AML-193 (cell line): ENCODE results near the gene TTC23.
"Not testable (repeated sequence)": the region's sequence is repeated elsewhere in the genome, so short reads cannot be mapped to it uniquely, and the experiment has no call there.

Experiments used
- DNase-seq, 2 experiments: peaks; one replicate each; lab custom pipeline; 2025; lab: John Stamatoyannopoulos, UW

The TTC23 gene

GRCh38 chr15:99250001-99250400 lies 620 bp upstream of the TTC23 start:
- DNase-seq, result peak in 1 of 2 experiments; percentile 3

GRCh38 chr15:99248000-99248715 lies 1.2 kb downstream of the TTC23 start:
- peak; percentile 39 to 61 for DNase-seq

DNA sequence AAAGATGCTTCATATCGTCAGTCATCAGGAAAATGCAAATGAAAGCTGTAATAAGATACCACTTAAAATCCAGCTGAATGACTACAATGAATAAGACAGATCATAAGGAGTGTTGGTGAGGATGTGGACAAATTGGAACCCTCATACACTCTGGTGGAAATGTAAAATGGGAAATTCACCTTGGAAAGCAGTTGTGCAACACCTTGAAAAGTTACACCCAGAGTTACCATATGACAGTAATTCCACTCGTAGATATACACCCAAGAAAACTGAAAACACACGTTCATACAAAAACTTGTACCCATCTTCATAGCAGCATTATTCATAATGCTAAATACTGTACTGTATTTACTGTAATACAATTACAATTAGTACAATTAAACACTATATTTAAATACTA lies 2.3 kb downstream of the TTC23 start:
- no peak for DNase-seq

DNA sequence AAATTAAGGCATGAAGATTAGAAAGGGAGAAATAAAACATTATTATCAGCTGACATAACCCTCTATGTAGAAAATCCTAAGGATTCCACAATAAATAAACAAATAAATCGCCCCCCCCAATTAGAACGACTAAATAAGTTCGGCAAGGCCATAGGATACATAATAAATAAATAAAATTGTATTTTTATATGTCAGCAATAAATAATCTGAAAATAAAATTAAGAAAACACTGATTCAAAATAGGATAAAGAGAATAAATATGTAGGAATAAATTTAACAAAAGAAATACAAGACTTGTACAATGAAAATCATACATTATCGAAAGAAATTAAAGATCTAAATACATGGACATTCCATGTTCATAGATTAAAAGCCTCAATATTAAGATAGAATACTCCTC lies 5.1 kb downstream of the TTC23 start:
- DNase-seq, result no peak

- DNase-seq, result no peak
Observed at GRCh38 chr15:99241752-99242151, 7.6 kb downstream of the TTC23 start.

DNA sequence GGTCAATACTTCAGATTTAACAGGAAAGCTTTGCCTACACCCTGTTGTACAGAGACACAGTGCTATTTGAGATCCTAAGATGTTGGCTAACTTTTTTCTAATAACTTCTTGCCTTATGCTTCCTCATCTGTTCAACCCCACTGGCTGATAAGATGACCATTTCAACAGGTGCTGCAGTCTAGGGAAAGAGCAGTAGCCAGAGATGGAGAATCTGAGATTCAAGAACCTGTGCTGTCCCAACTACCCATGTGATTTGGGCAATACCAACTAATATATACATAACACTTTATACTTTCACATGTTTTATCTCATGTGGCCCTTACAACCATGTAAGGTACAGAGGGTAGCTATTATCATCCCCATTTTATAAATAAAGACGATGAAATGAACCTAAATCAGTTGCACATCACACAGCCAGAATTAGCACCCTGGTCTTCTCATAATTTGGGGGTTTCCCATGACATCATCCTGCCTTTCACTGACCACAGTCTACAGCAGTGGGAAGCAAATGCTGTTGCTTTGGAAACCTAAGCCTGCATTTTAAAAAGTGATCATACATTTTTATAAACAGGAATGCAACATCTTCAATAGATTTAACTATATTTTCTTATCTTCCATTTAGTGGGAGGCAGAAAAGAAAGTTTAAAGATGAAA lies 9.7 kb downstream of the TTC23 start:
- no peak for DNase-seq

DNA sequence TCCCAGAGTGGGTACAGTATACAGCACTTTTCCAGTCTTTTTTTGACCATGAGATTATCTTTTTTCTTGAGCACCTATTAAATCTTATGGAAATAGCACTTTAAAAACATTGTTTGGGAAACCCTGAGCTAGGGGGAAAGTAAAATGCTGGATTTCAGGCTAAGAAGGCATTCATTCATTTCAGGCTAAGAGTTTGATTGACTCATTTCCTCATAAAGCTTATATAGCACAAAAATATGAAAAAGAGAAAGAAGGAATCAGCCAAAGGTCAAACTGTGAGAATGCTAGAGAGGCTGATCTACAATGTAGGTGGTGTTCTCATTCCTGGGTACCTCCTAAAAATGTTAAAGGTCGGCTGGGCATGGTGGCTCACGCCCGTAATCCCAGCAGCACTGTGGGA lies 10.5 kb downstream of the TTC23 start:
- no peak for DNase-seq

GRCh38 chr15:99234160-99234559 lies 15.2 kb downstream of the TTC23 start:
- not testable (repeated sequence) for DNase-seq

DNA sequence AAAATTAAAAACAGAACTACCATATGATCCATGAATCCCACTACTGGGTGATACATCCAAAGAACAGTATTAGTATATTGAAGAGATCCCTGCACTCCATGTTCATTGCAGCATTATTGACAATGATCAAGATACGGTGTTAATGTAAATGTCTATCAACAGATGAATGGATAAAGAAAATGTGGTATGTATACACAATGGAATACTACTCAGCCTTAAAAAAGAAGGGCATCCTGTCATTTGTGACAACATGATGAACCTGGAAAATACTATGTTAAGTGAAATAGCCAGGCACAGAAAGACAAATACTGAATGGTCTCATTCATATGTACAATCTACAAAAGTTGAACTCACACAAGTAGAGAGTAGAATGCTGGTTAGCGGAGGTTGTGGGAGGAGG lies 16.6 kb downstream of the TTC23 start:
- no peak for DNase-seq

- DNase-seq, result no peak
Observed at GRCh38 chr15:99230867-99231266, 18.5 kb downstream of the TTC23 start.

DNA sequence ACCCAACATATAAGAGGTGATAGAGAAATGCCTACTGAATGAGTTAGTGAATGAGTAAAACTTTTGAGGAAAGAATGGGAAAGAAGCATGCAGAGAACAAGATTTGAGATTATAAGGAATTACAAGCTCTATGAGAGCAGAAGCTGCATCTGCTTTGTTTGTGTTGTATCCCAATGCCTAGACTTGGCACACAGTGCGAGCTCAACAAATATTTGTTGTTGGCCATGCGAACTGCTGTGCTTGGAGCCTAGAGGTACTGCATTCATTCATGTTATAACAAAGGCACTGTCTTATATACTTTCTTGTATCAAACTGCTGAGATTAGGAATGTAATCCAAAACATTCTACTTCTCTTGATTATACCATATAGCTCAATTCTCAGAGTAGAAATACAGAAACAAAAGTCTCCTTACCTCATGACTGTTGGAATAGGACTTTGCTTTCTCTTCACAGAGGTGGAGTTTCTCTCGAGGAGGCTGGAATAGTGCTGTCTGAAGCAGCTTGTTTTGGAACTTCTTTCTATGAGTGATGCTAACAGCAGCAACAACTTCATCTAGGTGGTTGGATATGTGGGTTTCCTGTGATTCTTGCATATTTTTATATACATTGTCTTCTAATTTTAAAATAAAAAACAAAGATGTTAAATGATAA lies 21.1 kb downstream of the TTC23 start:
- no peak for DNase-seq

DNA sequence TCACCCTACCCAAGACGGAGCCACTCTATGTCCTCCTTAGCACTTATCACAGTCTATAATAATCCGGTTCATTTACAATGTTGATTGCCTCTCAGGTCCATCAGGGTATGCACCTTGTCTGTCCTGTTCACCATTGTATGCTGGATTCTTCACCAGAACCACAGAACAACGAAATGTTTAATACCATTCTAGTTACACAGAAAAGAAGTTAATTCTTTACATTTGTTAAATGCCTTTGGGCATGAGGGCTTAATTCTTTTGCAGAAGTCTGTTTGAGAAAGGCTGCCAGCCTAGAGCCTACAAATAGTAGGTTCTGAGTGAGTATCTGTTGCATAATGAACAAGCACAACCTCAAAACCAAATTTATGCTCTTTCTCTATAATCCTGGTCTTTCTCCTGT lies 22.6 kb downstream of the TTC23 start:
- DNase-seq, result no peak

DNA sequence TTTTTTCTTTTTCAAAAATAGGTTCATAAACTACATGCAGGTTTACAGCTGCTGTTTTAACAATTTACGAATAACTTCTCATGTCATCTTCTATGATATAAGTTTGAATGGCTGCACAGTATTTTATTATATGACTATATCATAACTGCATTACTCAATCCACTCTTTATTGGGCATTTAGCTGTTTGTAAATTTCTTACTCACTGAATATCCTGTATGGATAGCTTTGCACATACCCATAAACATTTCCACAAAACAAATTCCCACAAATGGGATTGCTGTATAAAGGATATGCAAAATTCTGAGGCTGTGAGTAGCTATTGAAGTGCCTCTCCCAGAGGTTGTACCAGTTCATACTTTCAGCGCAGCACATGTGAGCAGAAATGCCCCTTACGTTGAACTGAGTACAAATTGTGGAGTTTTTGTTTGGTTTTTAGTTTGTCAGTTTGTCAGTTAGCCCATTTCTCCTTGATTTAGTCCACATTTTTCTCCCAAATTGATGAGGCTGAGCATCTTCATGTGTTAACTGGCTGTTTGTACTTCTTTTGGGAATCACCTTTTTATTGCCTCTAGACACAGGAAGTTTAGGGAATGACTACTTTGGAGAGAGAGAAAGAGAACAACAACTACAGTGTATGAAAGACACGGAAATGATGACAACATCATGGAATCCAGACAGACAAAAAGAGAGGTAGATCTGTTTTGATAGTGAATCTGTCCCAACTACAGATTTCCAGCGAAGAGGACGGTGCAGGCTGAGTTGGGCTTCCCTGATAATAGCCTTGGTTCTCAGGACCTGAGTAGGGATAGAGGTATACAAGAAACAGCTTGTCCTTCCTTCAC lies 24.8 kb downstream of the TTC23 start:
- no peak for DNase-seq

DNA sequence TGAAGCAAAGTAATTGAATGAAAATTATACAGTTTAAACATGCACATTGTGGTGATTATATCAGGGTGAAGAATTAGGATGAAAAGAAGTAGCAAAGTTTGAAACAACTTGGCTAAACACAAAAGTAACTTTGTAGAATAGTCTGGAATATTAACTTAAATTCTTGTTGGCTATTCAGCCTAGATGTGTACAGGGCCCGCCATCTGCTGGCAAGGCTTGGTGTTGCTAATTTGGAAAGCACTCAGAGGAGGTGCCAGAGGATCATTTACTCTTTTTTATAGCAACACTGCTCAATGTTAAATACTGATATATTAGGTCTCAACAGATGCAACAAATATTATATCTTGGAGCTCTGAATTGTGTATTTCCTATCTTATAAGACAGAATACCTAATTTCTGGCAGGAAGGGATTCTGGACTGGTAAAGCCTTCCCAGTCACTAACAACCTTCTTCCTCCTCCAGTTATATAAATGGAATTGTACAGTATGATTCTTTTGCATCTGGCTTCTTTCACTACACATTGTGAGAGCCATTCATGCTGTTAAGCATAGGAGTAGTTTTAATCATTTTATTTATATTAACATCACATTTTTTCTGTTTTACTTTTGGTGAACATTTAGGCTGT lies 36.1 kb downstream of the TTC23 start:
- peak; percentile 39 to 55 for DNase-seq

DNA sequence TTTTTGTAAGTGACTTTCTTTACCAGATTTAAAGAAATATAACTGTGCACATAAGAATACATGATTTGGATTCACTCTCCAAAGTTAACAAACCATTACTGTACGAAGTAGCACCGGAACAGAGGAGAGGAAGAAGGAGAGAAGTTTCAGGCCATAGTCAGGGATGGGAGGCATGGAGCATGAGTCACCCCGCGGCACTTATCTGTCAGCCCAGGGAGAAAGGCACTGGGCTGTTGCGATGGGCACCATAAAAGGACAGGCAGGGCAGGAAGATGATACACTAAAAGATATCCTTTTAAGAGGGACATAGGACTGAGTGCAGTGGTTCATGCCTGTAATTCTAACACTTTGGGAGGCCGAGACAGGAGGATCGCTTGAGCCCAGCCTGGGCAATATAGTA lies 37.0 kb downstream of the TTC23 start:
- DNase-seq, result no peak

DNA sequence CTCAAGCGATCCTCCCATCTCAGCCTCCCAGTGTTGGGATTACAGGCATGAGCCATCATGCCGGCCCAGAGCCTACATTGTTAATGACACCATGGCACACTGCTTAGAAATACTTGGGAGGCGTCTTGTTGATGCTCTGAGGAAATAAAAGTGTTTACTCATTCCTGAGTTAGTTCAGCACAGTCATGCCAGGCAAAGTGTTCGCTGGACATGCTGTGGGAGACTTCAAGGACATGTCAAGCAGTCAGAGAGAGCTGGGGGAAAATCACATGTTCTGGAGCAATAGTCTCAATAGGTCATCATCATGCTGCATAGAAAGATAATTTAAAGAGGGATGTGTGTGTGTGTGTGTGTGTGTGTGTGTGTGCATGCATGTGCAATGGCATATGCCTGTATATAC lies 37.5 kb downstream of the TTC23 start:
- no peak for DNase-seq

DNA sequence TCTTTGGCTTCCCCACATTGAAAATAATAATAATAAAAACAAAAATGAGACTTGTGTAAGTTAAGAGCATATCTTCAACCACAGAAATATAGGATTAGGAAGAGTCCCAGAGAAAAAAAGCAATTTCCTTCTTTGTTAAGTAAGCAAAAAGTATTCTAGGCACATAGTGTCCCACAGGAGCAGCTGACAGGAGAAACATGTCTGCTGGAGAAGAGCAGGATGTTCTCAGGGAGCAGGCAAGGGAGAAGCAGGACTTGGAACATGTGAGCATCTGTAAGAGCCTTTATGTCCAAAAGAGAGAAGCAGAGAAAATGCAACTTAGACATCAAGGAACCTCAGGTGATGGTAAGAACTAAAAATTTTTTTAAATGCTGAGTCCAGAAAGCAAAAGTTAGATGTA lies 39.0 kb downstream of the TTC23 start:
- DNase-seq, result no peak

GRCh38 chr15:99209326-99209725 lies 40.1 kb downstream of the TTC23 start:
- DNase-seq, result no peak

- DNase-seq, result no peak
Observed at GRCh38 chr15:99207672-99208071, 41.7 kb downstream of the TTC23 start.

DNA sequence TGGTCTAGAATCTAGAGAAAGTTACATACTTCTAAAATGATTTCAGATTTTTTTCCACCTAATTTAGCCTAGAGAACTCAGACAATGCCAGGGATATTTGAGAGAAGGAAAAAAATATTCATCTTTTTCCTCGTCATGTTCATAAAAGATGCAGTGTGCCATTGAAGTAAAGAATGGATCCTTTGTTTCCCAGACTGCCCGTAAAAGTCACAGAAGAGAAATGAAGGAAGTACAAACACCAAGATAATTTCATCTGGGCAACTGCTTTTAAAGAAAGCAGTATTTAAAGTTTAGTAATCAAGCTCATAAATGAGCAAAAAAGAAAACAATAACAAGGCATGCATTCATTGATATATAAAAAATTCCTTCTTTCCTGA lies 47.2 kb downstream of the TTC23 start:
- no peak for DNase-seq

DNA sequence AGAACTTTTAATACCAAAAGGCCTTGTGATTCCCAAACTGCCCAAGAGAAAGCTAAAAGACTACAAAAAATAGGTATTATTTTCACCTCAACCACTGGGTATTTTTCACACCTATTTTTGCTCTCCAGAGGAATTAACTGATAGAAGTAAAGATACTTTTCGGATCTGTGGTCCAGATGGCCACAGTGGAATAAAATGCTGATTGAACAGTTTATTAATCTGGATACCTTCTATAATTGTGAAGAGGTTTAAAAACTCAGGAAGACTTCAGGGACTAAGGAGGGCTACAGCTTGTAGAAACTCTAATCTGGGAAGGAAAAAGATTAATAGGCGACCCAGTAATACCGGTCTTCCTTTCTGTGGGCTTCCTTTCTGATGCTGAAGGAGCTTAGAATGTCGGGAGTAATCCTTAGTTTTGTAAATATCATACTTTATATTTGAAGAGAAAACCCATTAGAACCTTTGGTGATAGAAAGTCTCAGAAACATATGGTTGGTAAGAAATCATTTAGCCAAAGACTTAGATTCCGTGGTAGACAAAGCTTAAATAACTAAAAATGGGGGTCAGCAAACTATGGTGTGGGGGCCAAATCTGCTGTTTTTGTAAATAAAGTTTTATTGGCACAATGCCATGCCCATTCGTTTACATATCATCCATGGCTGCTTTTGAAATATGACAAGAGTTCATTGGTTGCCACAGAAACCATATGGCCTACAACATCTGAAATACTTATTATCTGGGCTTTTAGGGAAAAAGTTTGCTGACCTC lies 47.8 kb downstream of the TTC23 start:
- DNase-seq, result no peak
